Immature natural killer cell (primary cell): ENCODE data around the gene TSLP. TPM values are rescaled to one million over a fixed set of nuclear protein-coding genes. Genes with fewer than 3 reads are reported as not detected.

ENCODE experiments used
- DNase-seq, 3 donors: peaks; one replicate each; pipeline ENCODE4 v3.0.0; 2022; ENCODE audit warnings: mixed read lengths in 1 of 3
- H3K27ac Mint-ChIP-seq, 6 donors: one replicate each; pipeline ENCODE4 v1.8.0; 2020; ENCODE audit warnings: mixed read lengths in 6 of 6, mild to moderate bottlenecking in 5 of 6, inconsistent platforms in 4 of 6, moderate library complexity in 3 of 6
- H3K27me3 Mint-ChIP-seq, 3 donors: one replicate each; pipeline ENCODE4 v1.8.0; 2020 to 2021; ENCODE audit warnings: low read depth in 3 of 3, mild to moderate bottlenecking in 3 of 3, mixed read lengths in 3 of 3, moderate library complexity in 3 of 3, inconsistent platforms in 1 of 3
- H3K36me3 Mint-ChIP-seq, 3 donors: one replicate each; pipeline ENCODE4 v1.8.0; 2020; ENCODE audit warnings: mixed read lengths in 3 of 3, inconsistent platforms in 2 of 3, mild to moderate bottlenecking in 2 of 3
- H3K4me1 Mint-ChIP-seq, 2 donors: one replicate each; pipeline ENCODE4 v1.8.0; 2020; ENCODE audit warnings: inconsistent platforms in 2 of 2, mild to moderate bottlenecking in 2 of 2, mixed read lengths in 2 of 2, moderate library complexity in 1 of 2
- H3K4me3 Mint-ChIP-seq, 5 donors: one replicate each; pipeline ENCODE4 v1.8.0; 2020; ENCODE audit warnings: mild to moderate bottlenecking in 5 of 5, mixed read lengths in 5 of 5, inconsistent platforms in 3 of 5, moderate library complexity in 3 of 5
- H3K9me3 Mint-ChIP-seq, 6 donors: one replicate each; pipeline ENCODE4 v1.8.0; 2020; ENCODE audit warnings: mild to moderate bottlenecking in 6 of 6, mixed read lengths in 6 of 6, inconsistent platforms in 4 of 6, moderate library complexity in 3 of 6
- polyA plus RNA-seq, 3 donors: library from polyadenylated mRNA; unstranded; fragments of 300-500 nt; fragmentation: Illumina TruSeq; gene quantifications; one replicate each; pipeline ENCODE4 v1.2.3, GENCODE V29; 2021

Gene TSLP
- polyA plus RNA-seq, 3 donors from 2014 or later: not detected

DNA sequence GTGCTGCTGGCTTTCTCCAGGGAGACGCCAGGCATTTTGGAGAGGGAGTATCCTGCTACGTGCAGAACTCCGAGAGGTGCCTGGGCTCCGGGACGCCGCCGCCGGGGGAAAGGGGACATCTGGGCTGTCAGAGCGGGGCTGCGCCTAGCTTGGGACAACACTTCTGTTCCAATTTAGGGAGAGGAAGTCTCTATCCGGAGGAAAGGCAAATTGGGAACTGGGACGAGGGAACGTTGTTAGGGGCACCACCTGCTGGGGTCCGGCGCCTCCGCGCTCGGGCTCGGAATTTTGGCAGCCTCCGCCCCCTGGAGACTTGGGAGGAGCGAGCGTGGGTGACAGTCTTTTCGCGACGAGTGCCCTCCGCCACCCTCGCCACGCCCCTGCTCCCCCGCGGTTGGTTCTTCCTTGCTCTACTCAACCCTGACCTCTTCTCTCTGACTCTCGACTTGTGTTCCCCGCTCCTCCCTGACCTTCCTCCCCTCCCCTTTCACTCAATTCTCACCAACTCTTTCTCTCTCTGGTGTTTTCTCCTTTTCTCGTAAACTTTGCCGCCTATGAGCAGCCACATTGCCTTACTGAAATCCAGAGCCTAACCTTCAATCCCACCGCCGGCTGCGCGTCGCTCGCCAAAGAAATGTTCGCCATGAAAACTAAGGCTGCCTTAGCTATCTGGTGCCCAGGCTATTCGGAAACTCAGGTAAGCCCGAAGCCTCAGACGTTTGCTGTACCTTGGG is 1.6 kb downstream of the TSLP start:
- peak; percentile 5 to 12 (median 9) for DNase-seq
- Mint-ChIP-seq H3K4me3 (peak overlapping the region; percentile 75 to 90 (median 86)), H3K36me3 (peaks cover 0 to 3% (median 0%) of the 10 kb centered on the region in 3 donors), H3K27ac (no peak overlapping the region), H3K4me1 (peaks cover 11 to 12% of the 10 kb centered on the region in 2 donors), H3K27me3 (peaks cover 14 to 37% (median 15%) of the 10 kb centered on the region in 3 donors), H3K9me3 (peaks cover 0 to 6% (median 0%) of the 10 kb centered on the region in 6 donors)

GRCh38 chr5:111074244-111074643 is 2.7 kb downstream of the TSLP start:
- Mint-ChIP-seq H3K36me3 (peaks cover 0 to 3% (median 0%) of the 10 kb centered on the region in 3 donors), H3K9me3 (peaks cover 0 to 6% (median 0%) of the 10 kb centered on the region in 6 donors), H3K4me3 (peak overlapping the region in 3 of 5 donors; percentile 10 to 90 (median 75)), H3K27ac (no peak overlapping the region), H3K27me3 (peaks cover 12 to 32% (median 13%) of the 10 kb centered on the region in 3 donors), H3K4me1 (peaks cover 11 to 12% of the 10 kb centered on the region in 2 donors)
- DNase-seq: no peak

GRCh38 chr5:111075520-111075919 is 4.0 kb downstream of the TSLP start:
- peaks cover 7 to 32% (median 12%) of the 10 kb centered on the region in 3 donors for H3K27me3 Mint-ChIP-seq
- DNase-seq: no peak
- H3K27ac Mint-ChIP-seq: no peak overlapping the region
- H3K4me1 Mint-ChIP-seq: peaks cover 11 to 12% of the 10 kb centered on the region in 2 donors
- peaks cover 0 to 6% (median 0%) of the 10 kb centered on the region in 6 donors for H3K9me3 Mint-ChIP-seq
- no peaks in the 10 kb centered on the region for H3K36me3 Mint-ChIP-seq
- H3K4me3 Mint-ChIP-seq: no peak overlapping the region

DNA sequence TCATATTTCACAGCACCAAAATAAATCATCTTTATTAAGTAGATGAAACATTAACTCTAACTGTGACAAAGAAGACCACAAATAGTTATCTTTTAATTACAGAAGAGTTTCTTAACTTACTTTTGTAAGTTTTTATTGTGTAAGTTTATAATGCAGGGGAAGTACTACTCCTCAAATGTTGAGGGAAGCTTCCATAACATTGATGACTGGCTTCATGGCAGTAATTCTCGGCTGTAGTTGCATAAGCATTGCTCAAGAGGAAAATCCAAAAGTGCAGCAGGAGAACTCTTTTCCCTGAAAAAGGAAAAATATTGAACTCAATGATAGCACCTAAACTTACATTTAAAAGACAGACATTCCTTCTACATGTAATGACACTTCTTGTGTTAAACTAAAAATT is 4.6 kb downstream of the TSLP start:
- Mint-ChIP-seq H3K4me1 (peaks cover 10 to 12% of the 10 kb centered on the region in 2 donors), H3K9me3 (peaks cover 0 to 6% (median 0%) of the 10 kb centered on the region in 6 donors), H3K27ac (no peak overlapping the region), H3K27me3 (peaks cover 5 to 31% (median 10%) of the 10 kb centered on the region in 3 donors), H3K36me3 (no peaks in the 10 kb centered on the region), H3K4me3 (no peak overlapping the region)
- DNase-seq: no peak

DNA sequence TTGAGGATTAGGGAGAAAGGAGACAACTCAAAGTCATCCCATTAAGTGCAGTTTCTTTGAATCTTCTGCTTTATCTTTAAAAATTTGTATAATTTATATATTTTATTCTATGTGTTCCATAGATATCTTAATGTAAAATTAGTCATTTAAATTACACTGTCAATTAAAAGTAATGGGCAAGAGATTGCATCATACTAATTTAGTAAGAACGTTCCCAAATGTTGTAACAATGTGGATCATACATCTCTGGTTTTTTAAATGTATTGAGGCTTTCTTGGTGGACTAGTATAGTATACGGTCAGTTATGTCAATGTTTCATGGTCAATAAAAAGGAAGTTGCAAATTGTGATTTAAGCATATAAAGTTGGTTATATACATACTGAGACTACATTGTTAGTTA is 6.2 kb downstream of the TSLP start:
- Mint-ChIP-seq H3K36me3 (no peaks in the 10 kb centered on the region), H3K4me1 (peaks cover 10 to 12% of the 10 kb centered on the region in 2 donors), H3K4me3 (no peak overlapping the region), H3K9me3 (peaks cover 0 to 6% (median 0%) of the 10 kb centered on the region in 6 donors), H3K27me3 (peaks cover 5 to 26% (median 6%) of the 10 kb centered on the region in 3 donors), H3K27ac (no peak overlapping the region)
- no peak for DNase-seq

DNA sequence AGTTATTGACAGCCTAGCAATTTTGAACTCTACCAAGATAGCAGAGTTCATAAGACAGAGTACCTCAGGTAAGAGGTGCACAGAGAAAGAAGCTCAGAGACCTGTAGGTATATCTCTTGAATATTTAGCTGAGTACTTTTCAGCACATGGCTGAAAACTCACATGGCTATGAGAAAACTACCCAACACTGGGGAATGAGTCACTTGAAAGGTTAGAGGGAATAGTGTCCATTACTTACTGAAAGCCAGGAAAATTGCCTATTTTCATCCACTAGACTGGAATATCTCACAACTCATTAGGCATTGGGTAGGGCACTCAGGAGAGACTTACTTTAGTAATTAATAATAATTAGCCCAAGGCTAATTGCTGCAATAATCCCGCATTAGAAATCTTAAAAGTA is 8.3 kb downstream of the TSLP start:
- Mint-ChIP-seq H3K27me3 (peaks cover 2 to 22% (median 8%) of the 10 kb centered on the region in 3 donors), H3K9me3 (no peaks in the 10 kb centered on the region), H3K27ac (no peak overlapping the region), H3K36me3 (no peaks in the 10 kb centered on the region), H3K4me3 (no peak overlapping the region), H3K4me1 (no peaks in the 10 kb centered on the region)
- DNase-seq: no peak

- no peak for DNase-seq
- Mint-ChIP-seq H3K4me1 (no peaks in the 10 kb centered on the region), H3K4me3 (no peak overlapping the region), H3K9me3 (no peaks in the 10 kb centered on the region), H3K36me3 (no peaks in the 10 kb centered on the region), H3K27ac (no peak overlapping the region), H3K27me3 (peaks cover 1 to 15% (median 5%) of the 10 kb centered on the region in 3 donors)
These were observed 11.8 kb downstream of the TSLP start for GRCh38 chr5:111083323-111083722.

DNA sequence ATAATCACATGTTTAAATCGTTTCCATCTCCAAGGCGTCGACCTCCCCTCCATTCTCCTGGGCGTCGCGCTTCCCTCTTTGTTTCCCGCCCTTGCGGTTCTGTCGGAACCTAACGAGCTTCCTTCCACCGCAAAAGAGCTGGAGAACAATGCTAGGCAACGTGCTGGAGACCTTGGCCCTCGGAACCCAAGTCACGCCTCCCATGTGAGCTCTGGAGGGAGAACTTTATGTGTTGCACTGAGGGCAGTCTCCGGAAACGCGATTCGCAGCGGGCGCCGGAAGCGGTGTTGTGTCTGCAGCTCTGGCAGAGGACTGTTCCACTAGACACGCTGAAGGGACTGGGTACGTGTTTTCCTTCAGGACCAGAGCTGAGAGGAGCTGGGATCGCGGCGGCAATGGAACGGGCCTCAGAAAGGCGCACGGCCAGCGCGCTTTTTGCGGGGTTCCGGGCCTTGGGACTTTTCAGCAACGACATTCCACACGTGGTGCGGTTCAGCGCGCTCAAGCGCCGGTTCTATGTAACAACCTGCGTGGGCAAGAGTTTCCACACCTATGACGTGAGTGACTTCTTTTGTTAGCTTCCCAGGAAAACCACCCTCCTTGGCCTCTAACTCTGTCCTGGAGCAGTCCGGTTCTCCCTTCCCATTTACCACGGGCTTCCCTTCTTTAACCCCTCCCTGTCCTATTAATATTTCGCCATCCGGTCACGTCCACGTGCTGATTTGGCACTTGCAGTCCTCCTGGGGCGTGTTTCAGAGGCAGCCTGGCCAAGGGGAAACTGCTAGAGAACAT is 20.7 kb downstream of the TSLP start, which contains the start of gene WDR36:
Gene WDR36 (plus strand): TSS at position 287 of the 792 bp plus-strand sequence. CDS start 109 bp downstream, at position 396.
- peak; percentile 85 to 88 (median 86) for DNase-seq
- Mint-ChIP-seq H3K36me3 (no peaks in the 10 kb centered on the region), H3K4me3 (peak within 1 kb of the TSS; percentile 90 to 99 (median 92)), H3K27me3 (peaks cover 4 to 8% (median 5%) of the 10 kb centered on the region in 3 donors), H3K27ac (peak within 1 kb of the TSS; percentile 90 to 98 (median 94)), H3K9me3 (peaks cover 0 to 2% (median 0%) of the 10 kb centered on the region in 6 donors), H3K4me1 (peaks cover 23 to 32% of the 10 kb centered on the region in 2 donors)

- peaks cover 4 to 5% (median 4%) of the 10 kb centered on the region in 3 donors for H3K27me3 Mint-ChIP-seq
- no peak overlapping the region for H3K27ac Mint-ChIP-seq
- no peak overlapping the region for H3K4me3 Mint-ChIP-seq
- peaks cover 0 to 2% (median 0%) of the 10 kb centered on the region in 6 donors for H3K9me3 Mint-ChIP-seq
- peaks cover 0 to 13% (median 0%) of the 10 kb centered on the region in 3 donors for H3K36me3 Mint-ChIP-seq
- no peak for DNase-seq
- peaks cover 26 to 39% of the 10 kb centered on the region in 2 donors for H3K4me1 Mint-ChIP-seq
These were observed 24.5 kb downstream of the TSLP start for GRCh38 chr5:111095982-111096381.

- Mint-ChIP-seq H3K36me3 (peaks cover 2 to 36% (median 14%) of the 10 kb centered on the region in 3 donors), H3K27me3 (no peaks in the 10 kb centered on the region), H3K4me1 (peaks cover 4 to 15% of the 10 kb centered on the region in 2 donors), H3K9me3 (no peaks in the 10 kb centered on the region), H3K4me3 (no peak overlapping the region), H3K27ac (no peak overlapping the region)
- DNase-seq: no peak
These were observed 27.7 kb downstream of the TSLP start for GRCh38 chr5:111099058-111099778.

DNA sequence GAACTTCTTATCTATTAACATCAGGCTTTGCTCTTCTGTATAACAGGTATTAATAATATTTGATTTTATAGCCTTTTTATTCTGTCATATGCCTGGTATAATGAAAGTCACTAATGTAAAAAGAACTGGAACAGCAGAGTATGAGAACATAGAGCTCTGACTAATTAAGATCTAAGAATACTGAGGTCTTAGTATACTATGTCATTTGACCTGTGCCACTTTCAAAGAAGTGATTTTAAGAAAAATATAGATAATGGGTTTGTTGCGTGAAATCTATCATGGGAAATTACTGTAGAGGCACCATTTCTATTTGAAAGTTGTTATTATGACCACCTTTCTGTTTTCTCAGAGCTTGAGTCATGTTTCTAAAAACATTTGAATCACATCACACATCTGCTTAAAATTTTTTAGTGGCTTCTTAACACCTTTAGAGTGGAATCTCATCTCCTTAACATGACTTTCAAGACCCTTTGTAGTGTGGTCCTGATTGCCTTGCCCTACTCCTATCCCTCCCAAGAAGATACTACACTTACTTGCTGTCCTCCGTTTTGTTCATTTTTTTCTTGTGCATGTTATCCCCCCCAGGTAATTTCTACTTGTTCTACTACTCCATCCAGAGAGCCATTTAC is 34.9 kb downstream of the TSLP start:
- Mint-ChIP-seq H3K4me3 (no peak overlapping the region), H3K27me3 (no peaks in the 10 kb centered on the region)

GRCh38 chr5:111107371-111107770 is 35.9 kb downstream of the TSLP start:
- H3K4me1 Mint-ChIP-seq: peaks cover 0 to 2% of the 10 kb centered on the region in 2 donors
- DNase-seq: no peak
- H3K4me3 Mint-ChIP-seq: no peak overlapping the region
- H3K27ac Mint-ChIP-seq: no peak overlapping the region
- H3K36me3 Mint-ChIP-seq: peaks cover 28 to 71% (median 44%) of the 10 kb centered on the region in 3 donors
- H3K27me3 Mint-ChIP-seq: no peaks in the 10 kb centered on the region
- H3K9me3 Mint-ChIP-seq: no peaks in the 10 kb centered on the region

More for the DNA sequence above, 34.9 kb downstream of the TSLP start:
- Mint-ChIP-seq H3K27ac (no peak overlapping the region), H3K4me1 (peaks cover 0 to 2% of the 10 kb centered on the region in 2 donors), H3K36me3 (peaks cover 24 to 67% (median 41%) of the 10 kb centered on the region in 3 donors), H3K9me3 (no peaks in the 10 kb centered on the region)
- DNase-seq: no peak

DNA sequence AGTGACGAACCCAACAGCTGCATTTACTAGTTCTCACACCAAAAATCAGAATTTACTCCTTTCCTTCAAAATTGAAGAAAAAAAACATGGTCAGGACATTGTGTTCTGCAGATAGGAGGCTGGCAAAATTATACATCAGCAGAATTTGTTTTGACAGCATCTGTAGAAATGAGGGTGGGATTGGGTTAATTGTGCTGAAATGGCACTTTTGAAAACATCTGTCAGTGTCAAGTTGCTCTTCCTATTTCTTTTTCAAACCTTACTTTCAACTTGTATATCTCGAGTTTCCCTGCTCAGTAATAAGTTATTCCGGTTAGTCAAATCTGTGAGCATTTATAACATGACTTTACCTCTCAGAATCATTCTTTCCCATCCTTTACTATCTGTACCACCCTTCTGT is 40.4 kb downstream of the TSLP start:
- no peaks in the 10 kb centered on the region for H3K9me3 Mint-ChIP-seq
- no peak overlapping the region for H3K4me3 Mint-ChIP-seq
- H3K36me3 Mint-ChIP-seq: peaks cover 21 to 51% (median 29%) of the 10 kb centered on the region in 3 donors
- no peaks in the 10 kb centered on the region for H3K27me3 Mint-ChIP-seq
- H3K27ac Mint-ChIP-seq: no peak overlapping the region
- H3K4me1 Mint-ChIP-seq: peaks cover 0 to 2% of the 10 kb centered on the region in 2 donors
- no peak for DNase-seq
